ENCODE measurements around the gene GAK.

GAK gene

GRCh38 chr4:910366-911091, 21.6 kb downstream of the GAK start:
- in situ Hi-C loops (cut with HindIII; ENCODE audit: low sequenced_read_pairs) = no loop called here

GRCh38 chr4:909821-910220, 22.3 kb downstream of the GAK start:
- in situ Hi-C loops (cut with HindIII; ENCODE audit: low sequenced_read_pairs) = no loop called here

GRCh38 chr4:909131-909571, 23.0 kb downstream of the GAK start:
- in situ Hi-C loops (cut with HindIII; ENCODE audit: low sequenced_read_pairs) = no loop called here

- in situ Hi-C loops (cut with HindIII; ENCODE audit: low sequenced_read_pairs) = no loop called here
Observed at GRCh38 chr4:907691-908425, 24.3 kb downstream of the GAK start.

GRCh38 chr4:907103-907400, 25.1 kb downstream of the GAK start:
- in situ Hi-C loops (cut with HindIII; ENCODE audit: low sequenced_read_pairs) = no loop called here

- in situ Hi-C loops (cut with HindIII; ENCODE audit: low sequenced_read_pairs) = no loop called here
Observed at GRCh38 chr4:906339-907102, 25.6 kb downstream of the GAK start.

- in situ Hi-C loops (cut with HindIII; ENCODE audit: low sequenced_read_pairs) = no loop called here
Observed at GRCh38 chr4:905485-906338, 26.4 kb downstream of the GAK start.

GRCh38 chr4:903066-904046, 28.8 kb downstream of the GAK start:
- in situ Hi-C loops (cut with HindIII; ENCODE audit: low sequenced_read_pairs) = no loop called here

GRCh38 chr4:901192-901910, 30.8 kb downstream of the GAK start:
- in situ Hi-C loops (cut with HindIII; ENCODE audit: low sequenced_read_pairs) = no loop called here

- in situ Hi-C loops (cut with HindIII; ENCODE audit: low sequenced_read_pairs) = no loop called here
Observed at GRCh38 chr4:900721-901120, 31.4 kb downstream of the GAK start.

- in situ Hi-C loops (cut with HindIII; ENCODE audit: low sequenced_read_pairs) = no loop called here
Observed at GRCh38 chr4:900073-900472, 32.0 kb downstream of the GAK start.

- in situ Hi-C loops (cut with HindIII; ENCODE audit: low sequenced_read_pairs) = no loop called here
Observed at GRCh38 chr4:899556-899906, 32.6 kb downstream of the GAK start.

- in situ Hi-C loops (cut with HindIII; ENCODE audit: low sequenced_read_pairs) = no loop called here
Observed at GRCh38 chr4:898869-899555, 33.1 kb downstream of the GAK start.

GRCh38 chr4:898123-898522, 34.0 kb downstream of the GAK start:
- in situ Hi-C loops (cut with HindIII; ENCODE audit: low sequenced_read_pairs) = no loop called here

GRCh38 chr4:896630-897029, 35.5 kb downstream of the GAK start:
- in situ Hi-C loops (cut with HindIII; ENCODE audit: low sequenced_read_pairs) = no loop called here

- in situ Hi-C loops (cut with HindIII; ENCODE audit: low sequenced_read_pairs) = no loop called here
Observed at GRCh38 chr4:896216-896615, 35.9 kb downstream of the GAK start.

GRCh38 chr4:895596-895995, 36.5 kb downstream of the GAK start:
- in situ Hi-C loops (cut with HindIII; ENCODE audit: low sequenced_read_pairs) = no loop called here

- in situ Hi-C loops (cut with HindIII; ENCODE audit: low sequenced_read_pairs) = no loop called here
Observed at GRCh38 chr4:893995-894705, 38.0 kb downstream of the GAK start.

All from DLD1 (cell line).